ENCODE data around the gene MYO3B. TPM values are rescaled to one million over a fixed set of nuclear protein-coding genes. Genes with fewer than 3 reads are reported as not detected.

Gene MYO3B
- polyA plus RNA-seq, 2 of the 4 experiments (the other 2 are of a cell fraction) = 0.01 TPM; not detected in 1

DNA sequence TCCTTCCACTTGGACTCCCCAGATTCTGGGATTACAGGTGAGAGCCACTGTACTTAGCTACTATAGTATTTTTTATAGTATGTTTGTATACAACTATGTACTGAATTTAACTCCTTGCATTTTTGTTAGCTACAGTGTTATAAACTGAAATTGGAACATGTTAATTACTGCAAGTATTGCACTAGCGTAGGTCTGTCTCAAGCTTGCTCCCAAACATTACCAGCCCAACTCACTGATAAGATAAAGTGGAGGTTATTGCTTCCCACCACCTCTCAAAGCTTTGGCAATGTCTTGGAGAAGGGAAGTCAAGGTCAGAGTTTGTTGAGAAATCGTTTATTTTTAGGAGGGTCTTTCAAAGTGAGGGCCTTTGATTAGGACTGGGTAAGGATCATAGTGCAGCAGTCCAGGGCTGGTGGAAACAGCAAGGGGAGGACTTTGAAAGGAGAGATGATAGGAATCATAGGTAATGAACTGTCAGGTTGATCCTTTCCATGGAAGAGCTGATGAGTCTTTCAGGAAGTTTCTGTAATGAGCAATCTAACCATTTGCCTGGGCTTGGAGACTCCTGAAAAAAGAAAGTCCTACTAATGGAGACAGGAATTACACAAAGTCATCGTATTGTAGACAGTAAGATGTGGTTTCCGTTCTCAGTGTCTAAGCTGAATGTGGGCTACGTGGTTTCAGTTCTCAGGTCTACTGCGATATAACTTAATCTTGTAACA, 257.1 kb downstream of the MYO3B start:
- H3K4me2 ChIP-seq = no peak overlapping the region
- no peaks in the 10 kb centered on the region for H3K4me1 ChIP-seq
- POLR2A ChIA-PET = no interaction called here
- FAIRE-seq = no peak
- CTCF ChIA-PET = interaction anchor here (0.6 to 1.4 kb wide), 3 partner anchors 64 to 436 kb away, joined by 3 to 4 read pairs (median 3); no protein-coding TSS in a partner anchor
- no peak overlapping the region for H3K27ac ChIP-seq
- WGBS (ENCODE audit: missing lambda C conversion rate) = 43% methylated on average over 6 of the region's 6 CpGs
- ATAC-seq = no peak
- H3K9me3 ChIP-seq = no peaks in the 10 kb centered on the region
- no peak for DNase-seq (ENCODE audit: low read depth in 1 of 2, low spot score in 1 of 2)
- H3K4me3 ChIP-seq = no peak overlapping the region
- no peak for TF ChIP-seq HOXB13 (CRISPR knock-in tag; IDR thresholded peaks at IDR 0.05; ENCODE audit: low read depth)
- TF ChIP-seq MAFK (IDR thresholded peaks at IDR 0.05; ENCODE audit: partially characterized antibody) = no peak
- TF ChIP-seq, protein P1, sequence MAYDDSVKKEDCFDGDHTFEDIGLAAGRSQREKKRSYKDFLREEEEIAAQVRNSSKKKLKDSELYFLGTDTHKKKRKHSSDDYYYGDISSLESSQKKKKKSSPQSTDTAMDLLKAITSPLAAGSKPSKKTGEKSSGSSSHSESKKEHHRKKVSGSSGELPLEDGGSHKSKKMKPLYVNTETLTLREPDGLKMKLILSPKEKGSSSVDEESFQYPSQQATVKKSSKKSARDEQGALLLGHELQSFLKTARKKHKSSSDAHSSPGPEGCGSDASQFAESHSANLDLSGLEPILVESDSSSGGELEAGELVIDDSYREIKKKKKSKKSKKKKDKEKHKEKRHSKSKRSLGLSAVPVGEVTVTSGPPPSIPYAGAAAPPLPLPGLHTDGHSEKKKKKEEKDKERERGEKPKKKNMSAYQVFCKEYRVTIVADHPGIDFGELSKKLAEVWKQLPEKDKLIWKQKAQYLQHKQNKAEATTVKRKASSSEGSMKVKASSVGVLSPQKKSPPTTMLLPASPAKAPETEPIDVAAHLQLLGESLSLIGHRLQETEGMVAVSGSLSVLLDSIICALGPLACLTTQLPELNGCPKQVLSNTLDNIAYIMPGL (CRISPR knock-in tag; IDR thresholded peaks at IDR 0.05; ENCODE audit: borderline replicate concordance) = no peak
- TF ChIP-seq TFCP2L1 (CRISPR knock-in tag; IDR thresholded peaks at IDR 0.05) = no peak
- TF ChIP-seq, protein P2, sequence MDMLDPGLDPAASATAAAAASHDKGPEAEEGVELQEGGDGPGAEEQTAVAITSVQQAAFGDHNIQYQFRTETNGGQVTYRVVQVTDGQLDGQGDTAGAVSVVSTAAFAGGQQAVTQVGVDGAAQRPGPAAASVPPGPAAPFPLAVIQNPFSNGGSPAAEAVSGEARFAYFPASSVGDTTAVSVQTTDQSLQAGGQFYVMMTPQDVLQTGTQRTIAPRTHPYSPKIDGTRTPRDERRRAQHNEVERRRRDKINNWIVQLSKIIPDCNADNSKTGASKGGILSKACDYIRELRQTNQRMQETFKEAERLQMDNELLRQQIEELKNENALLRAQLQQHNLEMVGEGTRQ (IDR thresholded peaks at IDR 0.05) = no peak
- TF ChIP-seq RCOR1 (IDR thresholded peaks at IDR 0.05; ENCODE audit: low read depth, low read length) = no peak
- TF ChIP-seq HOXA7 (CRISPR knock-in tag; IDR thresholded peaks at IDR 0.05) = no peak
- no peak for TF ChIP-seq RAD21 (conservative IDR thresholded peaks at IDR 0.05 in 1 of 2, IDR thresholded peaks at IDR 0.05 in 1 of 2)
- TF ChIP-seq, protein P3, sequence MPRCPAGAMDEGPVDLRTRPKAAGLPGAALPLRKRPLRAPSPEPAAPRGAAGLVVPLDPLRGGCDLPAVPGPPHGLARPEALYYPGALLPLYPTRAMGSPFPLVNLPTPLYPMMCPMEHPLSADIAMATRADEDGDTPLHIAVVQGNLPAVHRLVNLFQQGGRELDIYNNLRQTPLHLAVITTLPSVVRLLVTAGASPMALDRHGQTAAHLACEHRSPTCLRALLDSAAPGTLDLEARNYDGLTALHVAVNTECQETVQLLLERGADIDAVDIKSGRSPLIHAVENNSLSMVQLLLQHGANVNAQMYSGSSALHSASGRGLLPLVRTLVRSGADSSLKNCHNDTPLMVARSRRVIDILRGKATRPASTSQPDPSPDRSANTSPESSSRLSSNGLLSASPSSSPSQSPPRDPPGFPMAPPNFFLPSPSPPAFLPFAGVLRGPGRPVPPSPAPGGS (IDR thresholded peaks at IDR 0.05) = no peak
- TF ChIP-seq FOSL2 (IDR thresholded peaks at IDR 0.05) = no peak
- no peak for TF ChIP-seq FOSL2 (CRISPR knock-in tag; IDR thresholded peaks at IDR 0.05)

DNA sequence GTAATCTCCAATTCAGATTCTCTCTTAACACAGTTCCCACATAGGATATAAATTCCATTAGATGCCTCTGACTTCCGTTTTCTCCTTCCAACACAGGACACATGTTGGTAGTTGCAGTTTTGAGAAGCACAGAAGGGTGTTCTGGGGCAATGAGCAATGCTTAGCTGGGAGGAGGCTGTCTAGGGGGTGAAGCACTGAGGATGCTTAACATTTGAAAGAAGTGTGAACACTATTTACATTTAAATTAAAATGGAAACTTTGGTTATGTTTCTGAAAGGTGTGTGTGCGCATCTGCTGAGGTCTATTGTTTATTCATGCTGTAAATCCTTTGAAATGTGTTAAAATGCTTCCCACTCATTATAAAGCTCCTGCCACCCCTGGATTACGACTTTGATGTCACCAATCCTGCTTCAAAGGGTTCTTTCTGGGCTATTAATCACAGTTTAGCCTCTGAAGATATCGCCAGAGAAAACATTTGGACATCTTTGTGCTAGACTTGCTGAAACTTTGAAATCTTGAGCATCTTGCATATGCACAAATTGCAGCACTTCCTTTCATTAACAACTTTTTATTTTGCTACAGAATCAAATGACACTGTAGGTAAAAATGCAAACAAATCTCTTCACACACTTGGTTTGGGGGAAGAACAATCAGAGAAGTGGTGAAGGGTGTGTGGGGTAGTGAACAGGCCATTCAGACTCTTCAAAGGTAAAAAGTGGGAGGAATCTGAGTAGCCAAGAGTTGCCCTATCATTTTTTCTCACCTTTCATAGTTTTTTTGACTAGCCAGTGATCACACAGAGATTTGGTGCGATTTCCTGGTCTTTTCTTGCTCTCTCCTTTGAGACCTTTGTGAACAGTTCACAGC, 258.4 kb downstream of the MYO3B start:
- no peak for FAIRE-seq
- no peaks in the 10 kb centered on the region for H3K4me1 ChIP-seq
- TF ChIP-seq ESRRA (IDR thresholded peaks at IDR 0.05; ENCODE audit: borderline replicate concordance, low read length) = no peak
- TF ChIP-seq, protein P1 (CRISPR knock-in tag; IDR thresholded peaks at IDR 0.05; ENCODE audit: borderline replicate concordance) = no peak
- no peak for TF ChIP-seq CBX2 (IDR thresholded peaks at IDR 0.05; ENCODE audit: borderline replicate concordance, low read depth)
- no peak for TF ChIP-seq SMC3 (IDR thresholded peaks at IDR 0.05)
- TF ChIP-seq, protein P4, sequence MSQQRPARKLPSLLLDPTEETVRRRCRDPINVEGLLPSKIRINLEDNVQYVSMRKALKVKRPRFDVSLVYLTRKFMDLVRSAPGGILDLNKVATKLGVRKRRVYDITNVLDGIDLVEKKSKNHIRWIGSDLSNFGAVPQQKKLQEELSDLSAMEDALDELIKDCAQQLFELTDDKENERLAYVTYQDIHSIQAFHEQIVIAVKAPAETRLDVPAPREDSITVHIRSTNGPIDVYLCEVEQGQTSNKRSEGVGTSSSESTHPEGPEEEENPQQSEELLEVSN (IDR thresholded peaks at IDR 0.05; ENCODE audit: borderline replicate concordance, low read depth) = no peak
- TF ChIP-seq CEBPB (IDR thresholded peaks at IDR 0.05) = no peak
- no peak for TF ChIP-seq HOXB5 (CRISPR knock-in tag; IDR thresholded peaks at IDR 0.05)
- TF ChIP-seq RARB (CRISPR knock-in tag; IDR thresholded peaks at IDR 0.05) = no peak
- no peak for TF ChIP-seq POLR2AphosphoS2 (conservative IDR thresholded peaks at IDR 0.05; ENCODE audit: low read length)
- H3K9me3 ChIP-seq = no peaks in the 10 kb centered on the region
- H3K4me3 ChIP-seq = no peak overlapping the region
- DNase-seq (ENCODE audit: low read depth in 1 of 2, low spot score in 1 of 2) = no peak
- no peak overlapping the region for H3K27ac ChIP-seq
- CTCF ChIA-PET = interaction anchor here (1.4 kb wide), 1 partner anchor 66 kb away, joined by 3 read pairs; no protein-coding TSS in a partner anchor
- WGBS (ENCODE audit: missing lambda C conversion rate) = 18% methylated on average over 5 of the region's 5 CpGs
- no peak overlapping the region for H3K4me2 ChIP-seq
- POLR2A ChIA-PET = no interaction called here
- no peak for ATAC-seq
